OCI-LY7 (cell line): Measurements from ENCODE around the gene CDK10. TPM values are rescaled to one million over a fixed set of nuclear protein-coding genes. Genes with fewer than 3 reads are reported as not detected.

ENCODE experiments used
- BruUV-seq: library from RNA; stranded (reverse); fragments of 400-500 nt; replicated peaks from 2 replicates; lab custom pipeline; 2021; lab: Mats Ljungman, UMichigan
- CTCF ChIA-PET: fragments of 300-600 bp; sonication (Branson Sonifier 250); formaldehyde crosslinking; loops from one replicate; lab custom pipeline; 2022; ENCODE audit warnings: antibody characterized with exemption; ENCODE audit not compliant: unreplicated experiment; lab: Charles Lee
- POLR2A ChIA-PET: fragments of 300-600 bp; sonication (Branson Sonifier 250); formaldehyde crosslinking; loops from one replicate; lab custom pipeline; 2022; ENCODE audit warnings: antibody characterized with exemption; lab: Charles Lee
- DNase-seq: peaks from one replicate; pipeline ENCODE4 v3.0.0-alpha.2; 2015; ENCODE audit warnings: low spot score
- H2AFZ ChIP-seq: fragments of 200-600 bp; sonication (generic), shearing (Covaris generic); 2 replicates; pipeline ENCODE4 v1.6.1; 2014; ENCODE audit warnings: mild to moderate bottlenecking, antibody characterized with exemption, low read length, moderate library complexity
- H3K27ac ChIP-seq: fragments of 200-600 bp; sonication (generic); 2 replicates; pipeline ENCODE4 v1.5.1; 2014; ENCODE audit warnings: mixed run types, low read depth, mild to moderate bottlenecking, moderate library complexity, low read length, inconsistent platforms; ENCODE audit not compliant: poor library complexity, severe bottlenecking
- H3K36me3 ChIP-seq: fragments of 200-600 bp; sonication (generic); 2 replicates; pipeline ENCODE4 v1.6.1; 2014; ENCODE audit warnings: mild to moderate bottlenecking, antibody characterized with exemption, low read length, moderate library complexity, mixed read lengths; ENCODE audit not compliant: insufficient read depth
- H3K4me1 ChIP-seq: fragments of 200-600 bp; sonication (generic); 2 replicates; pipeline ENCODE4 v1.5.1; 2014; ENCODE audit warnings: mild to moderate bottlenecking, low read length; ENCODE audit not compliant: insufficient read depth, poor library complexity, severe bottlenecking
- H3K4me2 ChIP-seq: fragments of 200-600 bp; sonication (generic); 2 replicates; pipeline ENCODE4 v1.6.1; 2014; ENCODE audit warnings: mild to moderate bottlenecking, low read length
- H3K4me3 ChIP-seq: fragments of 200-600 bp; sonication (generic); 2 replicates; pipeline ENCODE4 v1.5.1; 2014; ENCODE audit warnings: mild to moderate bottlenecking, low read depth, low read length; ENCODE audit not compliant: poor library complexity, severe bottlenecking
- H3K79me2 ChIP-seq: fragments of 200-600 bp; sonication (generic); 2 replicates; pipeline ENCODE4 v1.6.1; 2016; ENCODE audit warnings: low read depth, mild to moderate bottlenecking, low read length, moderate library complexity, mixed read lengths; ENCODE audit not compliant: insufficient read depth
- H3K9me2 ChIP-seq: fragments of 200-600 bp; sonication (generic); 2 replicates; pipeline ENCODE4 v1.6.1; 2016; ENCODE audit warnings: mild to moderate bottlenecking, low read length, mixed read lengths; ENCODE audit not compliant: insufficient read depth
- H3K9me3 ChIP-seq: fragments of 200-600 bp; sonication (generic); 2 replicates; pipeline ENCODE4 v1.6.1; 2014; ENCODE audit warnings: mild to moderate bottlenecking, mixed run types, low read length, mixed read lengths
- H4K20me1 ChIP-seq: fragments of 200-600 bp; sonication (generic); 2 replicates; pipeline ENCODE4 v1.6.1; 2014; ENCODE audit warnings: mild to moderate bottlenecking, antibody characterized with exemption, low read length, moderate library complexity, mixed read lengths; ENCODE audit not compliant: insufficient read depth
- EZH2phosphoT487 ChIP-seq: fragments of 200-600 bp; sonication (generic); IDR thresholded peaks from 2 replicates; pipeline ENCODE4 v1.6.1; 2018; ENCODE audit warnings: low read depth, borderline replicate concordance, mild to moderate bottlenecking, mixed run types, antibody characterized with exemption, low read length, moderate library complexity, mixed read lengths
- intact Hi-C: fragments of 100-400 bp; cut with micrococcal nuclease; formaldehyde crosslinking; loops from one replicate; pipeline ENCODE4 v1.10.0; 2022; ENCODE audit not compliant: unreplicated experiment
- total RNA-seq, 2 experiments: library from RNA; depleted of rRNA in 1 of 2; stranded (reverse); fragments of >200 nt in 1 of 2; shearing (Covaris generic) in 1 of 2; gene quantifications; 2 replicates each; pipeline ENCODE4 v1.2.3, GENCODE V29; 2014 to 2022
- TF ChIP-seq, protein P1 (sequence below): fragments of 200-600 bp; sonication (generic); conservative IDR thresholded peaks from 2 replicates; pipeline ENCODE4 v1.5.1; 2014; ENCODE audit warnings: mild to moderate bottlenecking, antibody characterized with exemption, low read length, moderate library complexity, mixed read lengths

Gene CDK10
- total RNA-seq, 2 experiments from 2014 or later: 98.6 to 130 TPM

DNA sequence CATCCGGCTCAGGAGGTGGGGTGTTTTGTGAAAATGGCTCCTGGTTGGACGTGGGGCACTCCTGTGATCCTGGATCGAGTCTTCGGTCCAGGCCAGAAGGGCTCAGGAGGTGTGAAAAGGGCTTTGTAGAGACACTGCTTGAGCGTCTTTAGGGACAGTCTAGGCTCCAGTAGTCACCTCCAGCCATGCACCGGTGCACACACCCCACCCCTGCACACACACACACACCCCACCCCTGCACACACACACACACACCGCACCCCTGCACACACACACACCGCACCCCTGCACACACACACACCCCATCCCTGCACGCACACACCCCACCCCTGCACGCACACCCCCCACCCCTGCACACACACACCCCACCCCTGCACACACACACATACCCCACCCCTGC is 48.0 kb upstream of the CDK10 start:
- Histone ChIP-seq H4K20me1 (no peaks in the 10 kb centered on the region), H3K27ac (no peak overlapping the region), H3K4me2 (no peak overlapping the region), H3K9me3 (no peaks in the 10 kb centered on the region), H2AFZ (no peak overlapping the region), H3K4me3 (no peak overlapping the region), H3K79me2 (no peaks in the 10 kb centered on the region), H3K36me3 (no peaks in the 10 kb centered on the region), H3K4me1 (no peaks in the 10 kb centered on the region), H3K9me2 (no peaks in the 10 kb centered on the region)
- CTCF ChIA-PET: no interaction called here
- POLR2A ChIA-PET: no interaction called here
- no TSS peak for BruUV-seq
- TF ChIP-seq EZH2phosphoT487: no peak
- TF ChIP-seq, protein P1, sequence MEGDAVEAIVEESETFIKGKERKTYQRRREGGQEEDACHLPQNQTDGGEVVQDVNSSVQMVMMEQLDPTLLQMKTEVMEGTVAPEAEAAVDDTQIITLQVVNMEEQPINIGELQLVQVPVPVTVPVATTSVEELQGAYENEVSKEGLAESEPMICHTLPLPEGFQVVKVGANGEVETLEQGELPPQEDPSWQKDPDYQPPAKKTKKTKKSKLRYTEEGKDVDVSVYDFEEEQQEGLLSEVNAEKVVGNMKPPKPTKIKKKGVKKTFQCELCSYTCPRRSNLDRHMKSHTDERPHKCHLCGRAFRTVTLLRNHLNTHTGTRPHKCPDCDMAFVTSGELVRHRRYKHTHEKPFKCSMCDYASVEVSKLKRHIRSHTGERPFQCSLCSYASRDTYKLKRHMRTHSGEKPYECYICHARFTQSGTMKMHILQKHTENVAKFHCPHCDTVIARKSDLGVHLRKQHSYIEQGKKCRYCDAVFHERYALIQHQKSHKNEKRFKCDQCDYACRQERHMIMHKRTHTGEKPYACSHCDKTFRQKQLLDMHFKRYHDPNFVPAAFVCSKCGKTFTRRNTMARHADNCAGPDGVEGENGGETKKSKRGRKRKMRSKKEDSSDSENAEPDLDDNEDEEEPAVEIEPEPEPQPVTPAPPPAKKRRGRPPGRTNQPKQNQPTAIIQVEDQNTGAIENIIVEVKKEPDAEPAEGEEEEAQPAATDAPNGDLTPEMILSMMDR: no peak
- no peak for DNase-seq
- intact Hi-C loops: no loop called here

DNA sequence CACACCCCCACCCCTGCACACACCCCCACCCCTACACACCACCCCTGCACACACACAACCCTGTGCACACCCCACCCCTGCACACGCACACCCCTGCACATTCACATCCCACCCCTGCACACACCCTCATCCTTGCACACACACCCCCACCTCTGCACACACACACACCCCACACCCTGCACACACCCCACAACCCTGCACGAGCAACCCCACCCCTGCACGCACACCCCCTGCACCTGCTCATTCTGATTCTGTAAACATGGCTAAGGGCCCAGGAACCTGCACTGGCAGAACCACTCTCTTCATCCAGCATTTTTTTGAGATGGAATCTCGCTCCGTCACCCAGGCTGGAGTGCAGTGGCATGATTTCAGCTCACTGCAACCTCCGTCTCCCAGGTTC is 47.1 kb upstream of the CDK10 start:
- Histone ChIP-seq H3K79me2 (no peaks in the 10 kb centered on the region), H2AFZ (no peak overlapping the region), H3K4me3 (no peak overlapping the region), H3K36me3 (no peaks in the 10 kb centered on the region), H3K4me2 (no peak overlapping the region), H3K27ac (no peak overlapping the region), H3K9me2 (no peaks in the 10 kb centered on the region), H3K9me3 (no peaks in the 10 kb centered on the region), H4K20me1 (no peaks in the 10 kb centered on the region), H3K4me1 (no peaks in the 10 kb centered on the region)
- DNase-seq: no peak
- ChIA-PET POLR2A (no interaction called here), CTCF (no interaction called here)
- intact Hi-C loops: no loop called here
- TF ChIP-seq, protein P1: no peak
- TF ChIP-seq EZH2phosphoT487: no peak
- no TSS peak for BruUV-seq

GRCh38 chr16:89641458-89642119 is 44.9 kb upstream of the CDK10 start:
- no TSS peak for BruUV-seq
- Histone ChIP-seq H4K20me1 (no peaks in the 10 kb centered on the region), H3K4me3 (no peak overlapping the region), H3K27ac (no peak overlapping the region), H3K9me3 (no peaks in the 10 kb centered on the region), H3K36me3 (peaks cover 20% of the 10 kb centered on the region), H3K9me2 (no peaks in the 10 kb centered on the region), H3K79me2 (no peaks in the 10 kb centered on the region), H2AFZ (no peak overlapping the region), H3K4me2 (no peak overlapping the region), H3K4me1 (no peaks in the 10 kb centered on the region)
- DNase-seq: no peak
- intact Hi-C loops: loop anchor here (2.0 to 5.0 kb wide), 2 partner anchors 43 to 69 kb away; no protein-coding TSS in a partner anchor
- TF ChIP-seq EZH2phosphoT487: no peak
- TF ChIP-seq, protein P1: no peak; the same call in 1 of the 2 replicates
- CTCF ChIA-PET: no interaction called here
- POLR2A ChIA-PET: interaction anchor here (0.6 to 0.8 kb wide), 2 partner anchors 14 to 87 kb away, joined by 3 to 9 read pairs; no protein-coding TSS in a partner anchor
